Measurements from ENCODE around the gene FGFR1OP2.

Gene FGFR1OP2

GRCh38 chr12:27005495-27005894 lies 67.2 kb downstream of the FGFR1OP2 start:
- DNase-seq, result no peak

- no peak for DNase-seq
Measured at GRCh38 chr12:27006797-27007467, 68.7 kb downstream of the FGFR1OP2 start.

- DNase-seq, result no peak
Measured at GRCh38 chr12:27008081-27008480, 69.8 kb downstream of the FGFR1OP2 start.

- DNase-seq, result no peak
Measured at GRCh38 chr12:27009881-27010301, 71.6 kb downstream of the FGFR1OP2 start.

- no peak for DNase-seq
Measured at GRCh38 chr12:27012239-27012981, 74.1 kb downstream of the FGFR1OP2 start.

- no peak for DNase-seq
Measured at GRCh38 chr12:27012982-27013255, 74.6 kb downstream of the FGFR1OP2 start.

GRCh38 chr12:27013611-27014084 lies 75.4 kb downstream of the FGFR1OP2 start:
- no peak for DNase-seq

GRCh38 chr12:27014085-27014858 lies 76.0 kb downstream of the FGFR1OP2 start, which contains the start of gene TM7SF3:
TM7SF3 (minus strand) TSS chr12:27014384; CDS start chr12:27014168, 216 bp downstream.
- peak; percentile 92 for DNase-seq

- no peak for DNase-seq
Measured at GRCh38 chr12:27014859-27015729, 76.8 kb downstream of the FGFR1OP2 start.

GRCh38 chr12:27015730-27016076 lies 77.4 kb downstream of the FGFR1OP2 start:
- no peak for DNase-seq

Measured in NCI-H1092 (cell line).